Tibial nerve (tissue), 4 donors: ENCODE data around the gene BPI. TPM values are rescaled to one million over a fixed set of nuclear protein-coding genes. Genes with fewer than 3 reads are reported as not detected.
"Not testable (repeated sequence)": the region's sequence is repeated elsewhere in the genome, so short reads cannot be mapped to it uniquely, and the experiment has no call there.

Experiments
- DNase-seq, 2 donors: peaks; one replicate each; pipeline ENCODE4 v3.0.0-alpha.2; 2019; ENCODE audit warnings: low spot score in 2 of 2
- H3K27ac ChIP-seq, 4 donors: fragments of 200-600 bp; sonication (generic) in 3 of 4; one replicate each; pipeline ENCODE4 v1.5.1; 2017 to 2019; ENCODE audit warnings: mild to moderate bottlenecking in 1 of 4
- H3K27me3 ChIP-seq, 2 donors: fragments of 200-600 bp; sonication (generic) in 1 of 2; one replicate each; pipeline versions ENCODE4 v1.5.1 to v1.6.0; 2017 to 2019
- H3K36me3 ChIP-seq, 3 donors: fragments of 200-600 bp; sonication (generic); one replicate each; pipeline ENCODE4 v1.5.1; 2018 to 2019
- H3K4me1 ChIP-seq, 4 donors: fragments of 200-600 bp; sonication (generic) in 3 of 4; one replicate each; pipeline ENCODE4 v1.5.1; 2017 to 2019
- H3K4me3 ChIP-seq, 4 donors: fragments of 200-600 bp; sonication (generic) in 3 of 4; one replicate each; pipeline ENCODE4 v1.5.1; 2017 to 2019; ENCODE audit warnings: mild to moderate bottlenecking in 1 of 4, moderate library complexity in 1 of 4
- H3K9me3 ChIP-seq, 4 donors: fragments of 200-600 bp; sonication (generic) in 3 of 4; one replicate each; pipeline ENCODE4 v1.5.1; 2017 to 2019
- EP300 ChIP-seq, 2 donors: sonication (generic); formaldehyde crosslinking; IDR thresholded peaks; one replicate each; pipeline ENCODE4 v1.6.1; 2017; ENCODE audit warnings: antibody characterized with exemption in 2 of 2, mild to moderate bottlenecking in 1 of 2
- POLR2A ChIP-seq, 2 donors: fragments of 450-650 bp; IDR thresholded peaks; one replicate each; pipeline ENCODE4 v1.6.1; 2017; ENCODE audit warnings: antibody characterized with exemption in 2 of 2, mild to moderate bottlenecking in 2 of 2, moderate library complexity in 2 of 2
- WGBS, 2 donors: methylation state at CpG; one replicate each; pipeline ENCODE4 v1.1.5; 2018; 5-methylcytosine and 5-hydroxymethylcytosine counted together
- total RNA-seq, 4 donors: library from RNA; depleted of rRNA; stranded (reverse); fragments of >200 nt; gene quantifications; one replicate each; pipeline ENCODE4 v1.1.0, GENCODE V29; 2016
- TF ChIP-seq, protein P1 (sequence below), 5 experiments: fragments of 200-600 bp in 3 of 5; fragments of 450-650 bp in 2 of 5; sonication (generic) in 3 of 5; IDR thresholded peaks; one replicate each; pipeline ENCODE4 v1.5.1; 2016 to 2019; ENCODE audit warnings: antibody characterized with exemption in 5 of 5, mild to moderate bottlenecking in 3 of 5, moderate library complexity in 2 of 5

BPI gene
- total RNA-seq: under 1 TPM in 1 of 4 donors, not detected in 3; 0.84 TPM

DNA sequence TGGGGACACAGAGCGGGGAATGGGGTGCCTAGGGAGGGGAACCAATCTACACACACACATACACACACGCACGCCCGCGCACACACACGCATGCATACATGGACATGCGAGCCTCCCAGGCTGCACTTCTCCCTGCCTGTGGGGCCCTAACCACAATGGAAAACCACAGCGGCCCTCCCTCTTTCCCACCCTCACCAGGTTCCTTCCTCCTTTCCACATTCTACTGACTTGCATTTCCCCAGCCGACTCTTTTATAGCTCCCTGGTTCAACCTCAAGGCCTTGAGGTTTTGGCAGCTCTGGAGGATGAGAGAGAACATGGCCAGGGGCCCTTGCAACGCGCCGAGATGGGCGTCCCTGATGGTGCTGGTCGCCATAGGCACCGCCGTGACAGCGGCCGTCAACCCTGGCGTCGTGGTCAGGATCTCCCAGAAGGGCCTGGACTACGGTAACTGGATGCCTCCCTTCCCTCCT, at the start of gene BPI:
BPI (plus strand) TSS at position 249 of the 472 bp plus-strand sequence; CDS start at position 317, 68 bp downstream.
- TF ChIP-seq POLR2A (IDR thresholded peaks at IDR 0.05) (no peak), EP300 (IDR thresholded peaks at IDR 0.05) (peak in 1 of 2 donors; percentile 23)
- TF ChIP-seq, protein P1, sequence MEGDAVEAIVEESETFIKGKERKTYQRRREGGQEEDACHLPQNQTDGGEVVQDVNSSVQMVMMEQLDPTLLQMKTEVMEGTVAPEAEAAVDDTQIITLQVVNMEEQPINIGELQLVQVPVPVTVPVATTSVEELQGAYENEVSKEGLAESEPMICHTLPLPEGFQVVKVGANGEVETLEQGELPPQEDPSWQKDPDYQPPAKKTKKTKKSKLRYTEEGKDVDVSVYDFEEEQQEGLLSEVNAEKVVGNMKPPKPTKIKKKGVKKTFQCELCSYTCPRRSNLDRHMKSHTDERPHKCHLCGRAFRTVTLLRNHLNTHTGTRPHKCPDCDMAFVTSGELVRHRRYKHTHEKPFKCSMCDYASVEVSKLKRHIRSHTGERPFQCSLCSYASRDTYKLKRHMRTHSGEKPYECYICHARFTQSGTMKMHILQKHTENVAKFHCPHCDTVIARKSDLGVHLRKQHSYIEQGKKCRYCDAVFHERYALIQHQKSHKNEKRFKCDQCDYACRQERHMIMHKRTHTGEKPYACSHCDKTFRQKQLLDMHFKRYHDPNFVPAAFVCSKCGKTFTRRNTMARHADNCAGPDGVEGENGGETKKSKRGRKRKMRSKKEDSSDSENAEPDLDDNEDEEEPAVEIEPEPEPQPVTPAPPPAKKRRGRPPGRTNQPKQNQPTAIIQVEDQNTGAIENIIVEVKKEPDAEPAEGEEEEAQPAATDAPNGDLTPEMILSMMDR (IDR thresholded peaks at IDR 0.05): no peak
- peak in 1 of 2 donors; percentile 33 for DNase-seq

DNA sequence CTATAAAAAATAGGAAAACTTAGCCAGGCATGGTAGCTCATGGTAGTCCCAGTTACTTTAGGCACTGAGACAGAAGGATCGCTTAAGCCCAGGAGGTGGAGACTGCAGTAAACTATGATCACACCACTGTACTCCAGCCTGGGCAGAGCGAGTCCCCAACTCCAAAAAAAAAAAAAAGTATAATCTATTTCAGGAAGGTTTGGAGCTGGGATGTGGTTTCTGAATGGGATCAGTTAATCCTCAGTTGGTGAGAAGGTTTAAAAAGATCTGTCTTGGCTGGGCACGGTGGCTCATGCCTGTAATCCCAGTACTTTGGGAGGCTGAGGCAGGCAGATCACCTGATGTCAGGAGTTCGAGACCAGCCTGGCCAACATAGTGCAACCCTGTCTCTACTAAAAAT, 49.3 kb upstream of the BPI start:
- 69 to 76% methylated on average over 4 of the region's 4 CpGs for WGBS, 2 donors
- DNase-seq, H3K9me3 ChIP-seq, H3K4me3 ChIP-seq, H3K36me3 ChIP-seq, H3K27me3 ChIP-seq: not testable (repeated sequence)
- peaks cover 0 to 86% (median 20%) of the 10 kb centered on the region in 4 donors for H3K4me1 ChIP-seq
- peak overlapping the region in 2 of 4 donors; percentile 93 to 96 for H3K27ac ChIP-seq

More for the DNA sequence above, at the start of gene BPI:
- Histone ChIP-seq H3K27me3 (no peaks in the 10 kb centered on the region), H3K27ac (peak within 1 kb of the TSS in 1 of 4 donors; percentile 5), H3K36me3 (no peaks in the 10 kb centered on the region), H3K4me1 (peaks cover 0 to 35% (median 12%) of the 10 kb centered on the region in 4 donors), H3K9me3 (no peaks in the 10 kb centered on the region), H3K4me3 (no peak within 1 kb of the TSS)
- 53 to 67% methylated on average over 21 of the region's 21 CpGs for WGBS, 2 donors

DNA sequence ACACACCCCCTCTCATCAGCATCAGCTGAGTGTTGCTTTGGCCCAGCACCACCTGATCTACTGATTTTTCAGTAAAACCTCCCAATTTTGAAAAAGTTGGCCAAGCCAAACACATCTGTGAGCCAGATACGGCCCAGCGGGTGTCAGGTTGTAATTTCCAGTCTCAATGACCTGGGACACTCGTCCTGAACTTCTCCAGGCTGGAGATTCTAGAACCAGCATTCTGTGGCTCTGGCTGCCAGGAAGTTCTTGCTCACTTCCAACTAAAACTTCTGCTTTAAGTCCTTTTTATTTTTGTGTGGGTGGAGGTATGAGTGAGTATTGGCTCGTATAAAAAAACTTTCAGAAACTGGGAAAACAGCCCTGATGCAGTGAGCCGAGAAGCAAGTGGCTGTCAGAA, 48.6 kb upstream of the BPI start:
- peak overlapping the region; percentile 62 to 96 (median 78) for H3K27ac ChIP-seq
- peaks cover 0 to 87% (median 21%) of the 10 kb centered on the region in 4 donors for H3K4me1 ChIP-seq
- TF ChIP-seq POLR2A (IDR thresholded peaks at IDR 0.05): no peak
- TF ChIP-seq EP300 (IDR thresholded peaks at IDR 0.05): no peak
- TF ChIP-seq, protein P1 (IDR thresholded peaks at IDR 0.05): no peak
- no peak for DNase-seq
- 27 to 29% methylated on average over 5 of the region's 5 CpGs for WGBS, 2 donors
- H3K27me3 ChIP-seq: peaks cover 0 to 4% of the 10 kb centered on the region in 2 donors
- H3K9me3 ChIP-seq: no peaks in the 10 kb centered on the region
- H3K36me3 ChIP-seq: no peaks in the 10 kb centered on the region
- H3K4me3 ChIP-seq: no peak overlapping the region

DNA sequence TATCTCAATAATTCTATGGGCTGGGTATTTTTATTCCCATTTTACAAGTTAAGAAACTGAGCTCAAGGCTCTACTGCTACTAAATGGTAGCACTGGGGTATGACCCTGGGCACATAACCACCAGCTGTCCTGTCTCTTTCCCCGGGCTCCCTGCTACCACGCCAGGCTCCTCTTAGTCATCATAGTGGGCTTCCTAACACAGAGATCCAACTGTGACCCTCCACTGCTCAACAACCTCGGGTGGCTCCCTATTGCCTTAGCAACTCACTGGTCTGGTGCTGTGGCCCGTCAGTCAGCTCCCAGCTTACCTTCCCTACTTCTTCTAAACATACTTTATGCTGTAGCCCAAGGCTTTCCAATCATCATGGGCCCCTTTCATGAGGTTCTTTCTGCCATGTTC, 47.9 kb upstream of the BPI start:
- 46 to 55% methylated on average over 4 of the region's 4 CpGs for WGBS, 2 donors
- peaks cover 0 to 4% of the 10 kb centered on the region in 2 donors for H3K27me3 ChIP-seq
- no peak overlapping the region for H3K4me3 ChIP-seq
- no peak for TF ChIP-seq EP300 (IDR thresholded peaks at IDR 0.05)
- TF ChIP-seq, protein P1 (IDR thresholded peaks at IDR 0.05): no peak
- no peak for TF ChIP-seq POLR2A (IDR thresholded peaks at IDR 0.05)
- DNase-seq: no peak
- peaks cover 0 to 90% (median 22%) of the 10 kb centered on the region in 4 donors for H3K4me1 ChIP-seq
- no peaks in the 10 kb centered on the region for H3K9me3 ChIP-seq
- peak overlapping the region in 3 of 4 donors; percentile 64 to 96 (median 93) for H3K27ac ChIP-seq
- H3K36me3 ChIP-seq: no peaks in the 10 kb centered on the region

DNA sequence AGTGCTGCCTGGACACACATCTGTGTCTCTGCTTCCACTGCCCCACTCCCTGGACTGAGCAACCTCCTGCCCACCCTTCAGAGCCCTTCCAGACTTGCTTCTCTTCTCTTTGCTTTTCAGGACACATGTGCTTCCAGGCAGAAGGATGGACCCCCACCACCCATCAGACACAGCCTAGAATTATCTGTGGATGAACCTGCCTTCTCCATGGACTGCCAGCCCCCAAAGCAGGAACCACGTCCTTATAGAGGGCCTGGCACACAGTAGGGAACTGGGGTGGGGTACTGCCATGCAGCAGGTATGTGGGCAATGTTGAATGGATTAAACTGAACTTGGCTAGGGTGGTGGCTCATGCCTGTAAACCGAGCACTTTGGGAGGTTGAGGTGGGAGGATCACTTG, 47.0 kb upstream of the BPI start:
- peak overlapping the region in 3 of 4 donors; percentile 8 to 96 (median 93) for H3K27ac ChIP-seq

More for the DNA sequence above, 47.0 kb upstream of the BPI start:
- Histone ChIP-seq H3K36me3 (no peaks in the 10 kb centered on the region), H3K9me3 (no peaks in the 10 kb centered on the region), H3K27me3 (peaks cover 0 to 4% of the 10 kb centered on the region in 2 donors), H3K4me1 (peaks cover 0 to 82% (median 20%) of the 10 kb centered on the region in 4 donors), H3K4me3 (no peak overlapping the region)
- WGBS, 2 donors: 70 to 84% methylated on average over 2 of the region's 2 CpGs
- DNase-seq: no peak
- TF ChIP-seq POLR2A (IDR thresholded peaks at IDR 0.05) (no peak), EP300 (IDR thresholded peaks at IDR 0.05) (no peak)
- TF ChIP-seq, protein P1 (IDR thresholded peaks at IDR 0.05): no peak
